ENCODE results near the gene EXOC3L1. TPM values are rescaled to one million over a fixed set of nuclear protein-coding genes. Genes with fewer than 3 reads are reported as not detected.
A peak's percentile ranks its signal among the peaks of the same experiment; 100 is the strongest.

EXOC3L1 gene
- total and polyA plus RNA-seq, 2 of the 13 experiments (the other 11 are each of a cell fraction or from before 2014, with no cell fraction given), result 0.12 TPM; not detected in 1

DNA sequence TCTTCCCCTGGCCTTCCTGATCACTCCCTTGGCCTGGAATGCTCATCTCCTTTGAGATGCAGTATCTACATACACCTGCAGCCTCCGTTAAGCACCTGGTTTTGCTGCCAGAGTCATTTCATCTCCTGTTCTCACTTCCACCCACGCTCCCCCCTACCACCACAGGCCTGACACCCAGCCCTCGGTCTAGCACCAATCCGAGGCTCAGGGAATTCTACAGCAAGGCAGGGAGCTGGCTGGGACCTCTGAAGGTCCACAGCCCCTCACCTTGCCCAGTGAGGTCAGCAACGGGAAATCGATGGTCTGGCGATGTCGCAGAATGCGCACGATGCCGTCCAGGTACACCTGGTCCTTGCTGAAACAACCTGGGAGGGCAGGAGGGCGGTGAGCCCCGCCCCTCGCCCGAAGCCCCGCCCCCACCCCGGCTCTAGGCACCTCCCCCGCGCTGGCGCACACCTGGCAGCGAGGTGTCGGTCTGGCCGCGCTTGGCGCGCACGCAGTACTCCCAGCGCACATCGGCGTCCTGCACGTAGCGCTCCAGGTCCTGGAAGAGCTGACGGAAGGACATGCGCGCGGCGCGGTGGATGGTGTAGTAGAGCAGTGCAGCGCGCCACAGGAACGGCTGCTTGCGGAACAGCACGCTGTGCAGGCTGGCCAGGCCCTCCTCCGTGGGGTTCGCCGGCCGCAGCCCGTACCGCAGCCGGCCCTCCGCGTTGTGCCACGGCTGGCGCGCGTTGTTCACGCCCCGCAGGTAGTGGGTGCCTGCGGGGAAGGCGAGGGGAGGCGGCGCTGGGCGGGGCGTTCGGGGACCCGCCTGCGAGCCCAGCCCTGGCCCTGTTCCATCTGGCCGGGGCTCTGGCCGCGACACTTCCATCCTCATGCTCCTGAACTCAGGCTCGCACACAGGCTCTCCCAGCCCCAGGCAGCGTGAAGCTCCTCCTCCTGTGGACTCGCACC is 11.9 kb downstream of the EXOC3L1 start (continued):
- no peak; the same call in 1 of the 2 replicates for TF ChIP-seq ZNF326 (CRISPR knock-in tag; IDR thresholded peaks at IDR 0.05; ENCODE audit: borderline replicate concordance)
- no peak for TF ChIP-seq SIN3B (IDR thresholded peaks at IDR 0.05; ENCODE audit: low read length)
- no peak for TF ChIP-seq ZFP36L2 (CRISPR knock-in tag; IDR thresholded peaks at IDR 0.05)
- no peak for TF ChIP-seq ASH2L (IDR thresholded peaks at IDR 0.05; ENCODE audit: insufficient read length, low read depth, low read length)
- TF ChIP-seq, protein P1, sequence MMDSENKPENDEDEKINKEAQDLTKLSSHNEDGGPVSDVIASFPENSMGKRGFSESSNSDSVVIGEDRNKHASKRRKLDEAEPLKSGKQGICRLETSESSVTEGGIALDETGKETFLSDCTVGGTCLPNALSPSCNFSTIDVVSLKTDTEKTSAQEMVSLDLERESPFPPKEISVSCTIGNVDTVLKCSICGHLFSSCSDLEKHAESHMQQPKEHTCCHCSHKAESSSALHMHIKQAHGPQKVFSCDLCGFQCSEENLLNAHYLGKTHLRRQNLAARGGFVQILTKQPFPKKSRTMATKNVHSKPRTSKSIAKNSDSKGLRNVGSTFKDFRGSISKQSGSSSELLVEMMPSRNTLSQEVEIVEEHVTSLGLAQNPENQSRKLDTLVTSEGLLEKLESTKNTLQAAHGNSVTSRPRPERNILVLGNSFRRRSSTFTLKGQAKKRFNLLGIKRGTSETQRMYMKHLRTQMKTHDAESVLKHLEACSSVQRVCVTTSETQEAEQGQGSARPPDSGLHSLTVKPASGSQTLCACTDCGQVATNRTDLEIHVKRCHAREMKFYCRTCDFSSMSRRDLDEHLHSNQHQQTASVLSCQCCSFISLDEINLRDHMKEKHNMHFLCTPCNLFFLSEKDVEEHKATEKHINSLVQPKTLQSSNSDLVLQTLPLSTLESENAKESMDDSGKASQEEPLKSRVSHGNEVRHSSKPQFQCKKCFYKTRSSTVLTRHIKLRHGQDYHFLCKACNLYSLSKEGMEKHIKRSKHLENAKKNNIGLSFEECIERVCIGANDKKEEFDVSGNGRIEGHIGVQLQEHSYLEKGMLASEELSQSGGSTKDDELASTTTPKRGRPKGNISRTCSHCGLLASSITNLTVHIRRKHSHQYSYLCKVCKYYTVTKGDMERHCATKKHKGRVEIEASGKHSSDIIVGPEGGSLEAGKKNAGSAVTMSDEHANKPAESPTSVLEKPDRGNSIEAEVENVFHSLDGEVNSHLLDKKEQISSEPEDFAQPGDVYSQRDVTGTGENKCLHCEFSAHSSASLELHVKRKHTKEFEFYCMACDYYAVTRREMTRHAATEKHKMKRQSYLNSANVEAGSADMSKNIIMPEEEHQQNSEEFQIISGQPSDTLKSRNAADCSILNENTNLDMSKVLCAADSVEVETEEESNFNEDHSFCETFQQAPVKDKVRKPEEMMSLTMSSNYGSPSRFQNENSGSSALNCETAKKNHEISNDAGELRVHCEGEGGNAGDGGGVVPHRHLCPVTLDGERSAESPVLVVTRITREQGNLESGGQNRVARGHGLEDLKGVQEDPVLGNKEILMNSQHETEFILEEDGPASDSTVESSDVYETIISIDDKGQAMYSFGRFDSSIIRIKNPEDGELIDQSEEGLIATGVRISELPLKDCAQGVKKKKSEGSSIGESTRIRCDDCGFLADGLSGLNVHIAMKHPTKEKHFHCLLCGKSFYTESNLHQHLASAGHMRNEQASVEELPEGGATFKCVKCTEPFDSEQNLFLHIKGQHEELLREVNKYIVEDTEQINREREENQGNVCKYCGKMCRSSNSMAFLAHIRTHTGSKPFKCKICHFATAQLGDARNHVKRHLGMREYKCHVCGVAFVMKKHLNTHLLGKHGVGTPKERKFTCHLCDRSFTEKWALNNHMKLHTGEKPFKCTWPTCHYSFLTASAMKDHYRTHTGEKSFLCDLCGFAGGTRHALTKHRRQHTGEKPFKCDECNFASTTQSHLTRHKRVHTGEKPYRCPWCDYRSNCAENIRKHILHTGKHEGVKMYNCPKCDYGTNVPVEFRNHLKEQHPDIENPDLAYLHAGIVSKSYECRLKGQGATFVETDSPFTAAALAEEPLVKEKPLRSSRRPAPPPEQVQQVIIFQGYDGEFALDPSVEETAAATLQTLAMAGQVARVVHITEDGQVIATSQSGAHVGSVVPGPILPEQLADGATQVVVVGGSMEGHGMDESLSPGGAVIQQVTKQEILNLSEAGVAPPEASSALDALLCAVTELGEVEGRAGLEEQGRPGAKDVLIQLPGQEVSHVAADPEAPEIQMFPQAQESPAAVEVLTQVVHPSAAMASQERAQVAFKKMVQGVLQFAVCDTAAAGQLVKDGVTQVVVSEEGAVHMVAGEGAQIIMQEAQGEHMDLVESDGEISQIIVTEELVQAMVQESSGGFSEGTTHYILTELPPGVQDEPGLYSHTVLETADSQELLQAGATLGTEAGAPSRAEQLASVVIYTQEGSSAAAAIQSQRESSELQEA (CRISPR knock-in tag; IDR thresholded peaks at IDR 0.05; ENCODE audit: not compliant biosample characterization), result peak; percentile 81
- TF ChIP-seq, protein P2, sequence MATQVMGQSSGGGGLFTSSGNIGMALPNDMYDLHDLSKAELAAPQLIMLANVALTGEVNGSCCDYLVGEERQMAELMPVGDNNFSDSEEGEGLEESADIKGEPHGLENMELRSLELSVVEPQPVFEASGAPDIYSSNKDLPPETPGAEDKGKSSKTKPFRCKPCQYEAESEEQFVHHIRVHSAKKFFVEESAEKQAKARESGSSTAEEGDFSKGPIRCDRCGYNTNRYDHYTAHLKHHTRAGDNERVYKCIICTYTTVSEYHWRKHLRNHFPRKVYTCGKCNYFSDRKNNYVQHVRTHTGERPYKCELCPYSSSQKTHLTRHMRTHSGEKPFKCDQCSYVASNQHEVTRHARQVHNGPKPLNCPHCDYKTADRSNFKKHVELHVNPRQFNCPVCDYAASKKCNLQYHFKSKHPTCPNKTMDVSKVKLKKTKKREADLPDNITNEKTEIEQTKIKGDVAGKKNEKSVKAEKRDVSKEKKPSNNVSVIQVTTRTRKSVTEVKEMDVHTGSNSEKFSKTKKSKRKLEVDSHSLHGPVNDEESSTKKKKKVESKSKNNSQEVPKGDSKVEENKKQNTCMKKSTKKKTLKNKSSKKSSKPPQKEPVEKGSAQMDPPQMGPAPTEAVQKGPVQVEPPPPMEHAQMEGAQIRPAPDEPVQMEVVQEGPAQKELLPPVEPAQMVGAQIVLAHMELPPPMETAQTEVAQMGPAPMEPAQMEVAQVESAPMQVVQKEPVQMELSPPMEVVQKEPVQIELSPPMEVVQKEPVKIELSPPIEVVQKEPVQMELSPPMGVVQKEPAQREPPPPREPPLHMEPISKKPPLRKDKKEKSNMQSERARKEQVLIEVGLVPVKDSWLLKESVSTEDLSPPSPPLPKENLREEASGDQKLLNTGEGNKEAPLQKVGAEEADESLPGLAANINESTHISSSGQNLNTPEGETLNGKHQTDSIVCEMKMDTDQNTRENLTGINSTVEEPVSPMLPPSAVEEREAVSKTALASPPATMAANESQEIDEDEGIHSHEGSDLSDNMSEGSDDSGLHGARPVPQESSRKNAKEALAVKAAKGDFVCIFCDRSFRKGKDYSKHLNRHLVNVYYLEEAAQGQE (IDR thresholded peaks at IDR 0.05; ENCODE audit: borderline replicate concordance in 1 of 2, low read depth in 1 of 2, low read length in 2 of 2), result no peak
- TF ChIP-seq ZNF773 (CRISPR knock-in tag; IDR thresholded peaks at IDR 0.05; ENCODE audit: borderline replicate concordance), result no peak
- TF ChIP-seq, protein P3, sequence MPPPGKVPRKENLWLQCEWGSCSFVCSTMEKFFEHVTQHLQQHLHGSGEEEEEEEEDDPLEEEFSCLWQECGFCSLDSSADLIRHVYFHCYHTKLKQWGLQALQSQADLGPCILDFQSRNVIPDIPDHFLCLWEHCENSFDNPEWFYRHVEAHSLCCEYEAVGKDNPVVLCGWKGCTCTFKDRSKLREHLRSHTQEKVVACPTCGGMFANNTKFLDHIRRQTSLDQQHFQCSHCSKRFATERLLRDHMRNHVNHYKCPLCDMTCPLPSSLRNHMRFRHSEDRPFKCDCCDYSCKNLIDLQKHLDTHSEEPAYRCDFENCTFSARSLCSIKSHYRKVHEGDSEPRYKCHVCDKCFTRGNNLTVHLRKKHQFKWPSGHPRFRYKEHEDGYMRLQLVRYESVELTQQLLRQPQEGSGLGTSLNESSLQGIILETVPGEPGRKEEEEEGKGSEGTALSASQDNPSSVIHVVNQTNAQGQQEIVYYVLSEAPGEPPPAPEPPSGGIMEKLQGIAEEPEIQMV (CRISPR knock-in tag; IDR thresholded peaks at IDR 0.05; ENCODE audit: low read depth), result peak; percentile 40; the same call in 1 of the 2 replicates
- no peak for TF ChIP-seq NKX3-1 (CRISPR knock-in tag; IDR thresholded peaks at IDR 0.05)
- no peak for TF ChIP-seq MAFF (IDR thresholded peaks at IDR 0.05; ENCODE audit: low read depth, low read length)
- no peak for TF ChIP-seq SMAD3 (CRISPR knock-in tag; IDR thresholded peaks at IDR 0.05)

Data from HepG2 (cell line).